HEK293 (cell line): ENCODE data around the gene LDLR.

Experiments
- CTCF ChIA-PET: fragments of 350-600 bp; formaldehyde crosslinking; extraction: SDS; loops from one replicate; lab custom pipeline; 2021; ENCODE audit warnings: antibody characterized with exemption; lab: Yijun Ruan, JAX
- POLR2A ChIA-PET: fragments of 300-600 bp; formaldehyde crosslinking; extraction: SDS; loops from one replicate; lab custom pipeline; 2020; ENCODE audit warnings: antibody characterized with exemption, inconsistent platforms; lab: Yijun Ruan, JAX
- H3K27ac ChIP-seq: fragments of 200-500 bp; sonication (Bioruptor generic); 2 replicates; pipeline ENCODE4 v1.5.1; 2014; ENCODE audit warnings: low read depth, low read length, control low read depth, inconsistent platforms; ENCODE audit errors: extremely low read depth
- H3K36me3 ChIP-seq, 2 experiments: fragments of 200-500 bp in 1 of 2; sonication (Bioruptor generic) in 1 of 2; 1 replicate in 1 of 2; 2 replicates in 1 of 2; pipeline ENCODE4 v1.5.1; 2014 to 2017; ENCODE audit warnings: inconsistent platforms in 2 of 2, low read length in 2 of 2; ENCODE audit not compliant: control insufficient read depth in 2 of 2, insufficient read depth in 1 of 2
- H3K4me1 ChIP-seq: fragments of 200-500 bp; sonication (Bioruptor generic); 2 replicates; pipeline ENCODE4 v1.5.1; 2014; ENCODE audit warnings: mild to moderate bottlenecking, low read length, inconsistent platforms; ENCODE audit not compliant: control insufficient read depth, insufficient read depth
- H3K4me3 ChIP-seq: 2 replicates; pipeline ENCODE4 v1.5.1; 2011; ENCODE audit warnings: low read depth, mild to moderate bottlenecking, control low read depth, low read length, moderate library complexity
- H3K9me3 ChIP-seq: fragments of 200-500 bp; sonication (Bioruptor generic); 2 replicates; pipeline ENCODE4 v1.5.1; 2014; ENCODE audit warnings: low read depth, low read length, inconsistent platforms; ENCODE audit not compliant: control insufficient read depth, insufficient read depth
- BCL11A ChIP-seq: fragments of 450-650 bp; formaldehyde crosslinking; IDR thresholded peaks from 2 replicates; pipeline ENCODE4 v1.5.1; 2016; ENCODE audit warnings: low read depth, missing biosample characterization, missing genetic modification characterization
- GFI1B ChIP-seq: fragments of 450-650 bp; formaldehyde crosslinking; IDR thresholded peaks from 2 replicates; pipeline ENCODE4 v1.5.1; 2016; ENCODE audit warnings: missing biosample characterization, missing genetic modification characterization
- HOXD13 ChIP-seq: sonication (generic); formaldehyde crosslinking; IDR thresholded peaks from 2 replicates; pipeline ENCODE4 v1.8.0; 2022; ENCODE audit warnings: missing genetic modification reagents, borderline replicate concordance
- PRDM6 ChIP-seq: fragments of 450-650 bp; formaldehyde crosslinking; IDR thresholded peaks from 2 replicates; pipeline ENCODE4 v1.5.1; 2017; ENCODE audit warnings: missing biosample characterization, missing genetic modification characterization
- TSHZ1 ChIP-seq: fragments of 450-650 bp; formaldehyde crosslinking; IDR thresholded peaks from 2 replicates; pipeline ENCODE4 v1.5.1; 2016; ENCODE audit warnings: missing biosample characterization, missing genetic modification characterization, borderline replicate concordance
- WT1 ChIP-seq: fragments of 450-650 bp; formaldehyde crosslinking; IDR thresholded peaks from 2 replicates; pipeline ENCODE4 v1.5.1; 2016; ENCODE audit warnings: missing biosample characterization, missing genetic modification characterization
- YY1 ChIP-seq: fragments of 450-650 bp; formaldehyde crosslinking; IDR thresholded peaks from 2 replicates; pipeline ENCODE4 v1.5.1; 2018; ENCODE audit warnings: missing biosample characterization, missing genetic modification characterization
- ZBTB11 ChIP-seq: fragments of 450-650 bp; formaldehyde crosslinking; conservative IDR thresholded peaks from 2 replicates; pipeline ENCODE4 v1.5.1; 2016; ENCODE audit warnings: low read depth, missing biosample characterization, missing genetic modification characterization
- ZBTB17 ChIP-seq: fragments of 450-650 bp; formaldehyde crosslinking; IDR thresholded peaks from 2 replicates; pipeline ENCODE4 v1.5.1; 2016; ENCODE audit warnings: missing biosample characterization, missing genetic modification characterization
- ZBTB21 ChIP-seq: fragments of 450-650 bp; formaldehyde crosslinking; IDR thresholded peaks from 2 replicates; pipeline ENCODE4 v1.5.1; 2017; ENCODE audit warnings: missing biosample characterization, missing genetic modification characterization
- ZFHX2 ChIP-seq: fragments of 450-650 bp; formaldehyde crosslinking; conservative IDR thresholded peaks from 2 replicates; pipeline ENCODE4 v1.5.1; 2016; ENCODE audit warnings: missing biosample characterization, missing genetic modification characterization
- ZFP37 ChIP-seq: fragments of 450-650 bp; formaldehyde crosslinking; IDR thresholded peaks from 2 replicates; pipeline ENCODE4 v1.5.1; 2016; ENCODE audit warnings: missing biosample characterization, missing genetic modification characterization
- ZNF169 ChIP-seq: fragments of 450-650 bp; formaldehyde crosslinking; IDR thresholded peaks from 2 replicates; pipeline ENCODE4 v1.5.1; 2016; ENCODE audit warnings: missing biosample characterization, missing genetic modification characterization
- ZNF202 ChIP-seq: fragments of 450-650 bp; formaldehyde crosslinking; IDR thresholded peaks from 2 replicates; pipeline ENCODE4 v1.5.1; 2016; ENCODE audit warnings: missing biosample characterization, missing genetic modification characterization, borderline replicate concordance
- ZNF211 ChIP-seq: fragments of 450-650 bp; formaldehyde crosslinking; IDR thresholded peaks from 2 replicates; pipeline ENCODE4 v1.5.1; 2016; ENCODE audit warnings: low read depth, missing biosample characterization, missing genetic modification characterization
- ZNF23 ChIP-seq: fragments of 450-650 bp; formaldehyde crosslinking; IDR thresholded peaks from 2 replicates; pipeline ENCODE4 v1.5.1; 2016; ENCODE audit warnings: missing biosample characterization, missing genetic modification characterization, borderline replicate concordance
- ZNF26 ChIP-seq: fragments of 450-650 bp; formaldehyde crosslinking; IDR thresholded peaks from 2 replicates; pipeline ENCODE4 v1.5.1; 2016; ENCODE audit warnings: missing biosample characterization, missing genetic modification characterization
- ZNF449 ChIP-seq: fragments of 450-650 bp; formaldehyde crosslinking; IDR thresholded peaks from 2 replicates; pipeline ENCODE4 v1.5.1; 2017; ENCODE audit warnings: missing biosample characterization, mild to moderate bottlenecking, missing genetic modification characterization, moderate library complexity
- ZNF48 ChIP-seq: fragments of 450-650 bp; formaldehyde crosslinking; IDR thresholded peaks from 2 replicates; pipeline ENCODE4 v1.5.1; 2016; ENCODE audit warnings: missing biosample characterization, missing genetic modification characterization
- ZNF544 ChIP-seq: fragments of 450-650 bp; formaldehyde crosslinking; IDR thresholded peaks from 2 replicates; pipeline ENCODE4 v1.5.0; 2017; ENCODE audit warnings: missing biosample characterization, missing genetic modification characterization
- ZNF596 ChIP-seq: fragments of 450-650 bp; IDR thresholded peaks from 2 replicates; pipeline ENCODE4 v1.5.0; 2018; ENCODE audit warnings: missing biosample characterization, mild to moderate bottlenecking, missing genetic modification characterization, moderate library complexity
- ZNF629 ChIP-seq: fragments of 450-650 bp; formaldehyde crosslinking; IDR thresholded peaks from 2 replicates; pipeline ENCODE4 v1.5.1; 2017; ENCODE audit warnings: missing biosample characterization, missing genetic modification characterization
- ZNF658 ChIP-seq: fragments of 450-650 bp; formaldehyde crosslinking; IDR thresholded peaks from 2 replicates; pipeline ENCODE4; 2016; ENCODE audit warnings: missing biosample characterization, missing genetic modification characterization
- ZNF785 ChIP-seq: fragments of 450-650 bp; formaldehyde crosslinking; IDR thresholded peaks from 2 replicates; pipeline ENCODE4 v1.5.1; 2016; ENCODE audit warnings: missing biosample characterization, missing genetic modification characterization
- ZXDB ChIP-seq: fragments of 450-650 bp; formaldehyde crosslinking; IDR thresholded peaks from 2 replicates; pipeline ENCODE4 v1.5.1; 2016; ENCODE audit warnings: missing biosample characterization, missing genetic modification characterization

Gene LDLR

GRCh38 chr19:11137542-11138384 lies 48.5 kb downstream of the LDLR start:
- peak overlapping the region; percentile 8 for H3K4me3 ChIP-seq
- H3K9me3 ChIP-seq: no peaks in the 10 kb centered on the region
- peaks cover 19% of the 10 kb centered on the region for H3K4me1 ChIP-seq
- H3K27ac ChIP-seq: no peak overlapping the region; the same call in 1 of the 2 replicates
- ChIA-PET CTCF (interaction anchor here (0.5 to 4.3 kb wide), 20 partner anchors 9 to 629 kb away, joined by 3 to 44 read pairs (median 3); partner anchors contain the start of gene ZNF441), POLR2A (interaction anchor here (1.1 to 2.3 kb wide), 4 partner anchors 17 to 201 kb away, joined by 3 to 20 read pairs (median 8); partner anchors contain the start of genes KANK2 and SPC24)
- H3K36me3 ChIP-seq: peaks cover 0 to 4% of the 10 kb centered on the region in 2 experiments; a peak in 1 of 3 replicates
- TF ChIP-seq TSHZ1 (no peak), HOXD13 (CRISPR knock-in tag) (no peak), ZBTB21 (tag by site-specific recombination) (peak; percentile 61), ZNF202 (tag by site-specific recombination) (no peak), ZBTB11 (tag by site-specific recombination) (peak; percentile 79), ZNF23 (tag by site-specific recombination) (no peak), ZNF785 (no peak), ZFHX2 (tag by site-specific recombination) (peak; percentile 77), ZNF449 (tag by site-specific recombination) (peak; percentile 55; the same call in 1 of the 2 replicates), ZNF48 (tag by site-specific recombination) (no peak), GFI1B (tag by site-specific recombination) (no peak), ZNF629 (tag by site-specific recombination) (peak; percentile 88), ZNF211 (no peak), WT1 (peak; percentile 76), ZNF169 (tag by site-specific recombination) (no peak), YY1 (tag by site-specific recombination) (no peak), ZNF658 (tag by site-specific recombination) (no peak), BCL11A (tag by site-specific recombination) (no peak), ZFP37 (tag by site-specific recombination) (0 out of 2 replicates have a peak, but pooled peaks have one; percentile 16), ZNF596 (tag by site-specific recombination) (no peak), ZXDB (tag by site-specific recombination) (peak; percentile 92), ZBTB17 (peak; percentile 98), ZNF544 (tag by site-specific recombination) (no peak), PRDM6 (no peak), ZNF26 (no peak)
